Subcutaneous preadipocyte (primary cell): ENCODE data around the gene DISC1. TPM values are rescaled to one million over a fixed set of nuclear protein-coding genes. Genes with fewer than 3 reads are reported as not detected.

Experiments used
- small RNA-seq: library from RNA; depleted of rRNA; stranded (forward); fragments of <200 nt; gene quantifications from one replicate; pipeline ENCODE3, GENCODE V24; 2012
- total RNA-seq: library from RNA; depleted of rRNA; stranded (reverse); fragments of >200 nt; gene quantifications from 2 replicates; pipeline ENCODE4 v1.2.3, GENCODE V29; 2012

The DISC1 gene
- 2.6 and 5.1 TPM in 2 replicates for total RNA-seq

DNA sequence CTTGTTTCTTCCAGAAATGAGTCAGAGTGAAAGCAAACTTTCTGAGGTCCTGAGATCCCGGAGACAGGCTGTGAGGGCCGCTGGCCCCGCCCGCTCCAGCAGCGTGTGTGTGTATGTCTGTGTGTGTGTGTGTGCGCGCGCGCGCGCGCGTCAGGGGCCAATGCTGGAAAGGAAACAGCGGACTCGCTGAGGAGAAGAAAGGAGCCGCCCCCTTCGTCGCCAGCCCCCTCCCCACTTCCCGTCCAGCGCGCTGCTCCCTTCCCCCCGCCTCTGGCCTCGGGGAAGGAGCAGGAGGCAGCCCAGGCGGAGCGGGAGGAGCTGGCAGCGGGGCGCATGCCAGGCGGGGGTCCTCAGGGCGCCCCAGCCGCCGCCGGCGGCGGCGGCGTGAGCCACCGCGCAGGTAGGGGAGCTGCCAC, at the start of gene DISC1:
DISC1 (plus strand) TSS at position 256 of the 416 bp plus-strand sequence; CDS start at position 334, 78 bp downstream.

Small RNA genes within 50 kb of the gene (small RNA-seq; reads per million reads assigned to genes)
- gene RF02102: not detected
- gene RNU5A-5P: not detected

Other genes starting within 250 kb of the DISC1 start
- 28.3 and 44.0 TPM in 2 replicates for gene EGLN1, start 204.5 kb upstream of the DISC1 start, total RNA-seq
- gene TSNAX, start 98.1 kb upstream of the DISC1 start, total RNA-seq: 28.3 and 37.7 TPM in 2 replicates